Activated CD4-positive, alpha-beta T cell treated with anti-CD3 and anti-CD28 coated beads, Interleukin-2, amount 10 ng/mL, durations not matched to agents 7 days and 5 days (primary cell): ENCODE results near the gene HMOX2. TPM values are rescaled to one million over a fixed set of nuclear protein-coding genes. Genes with fewer than 3 reads are reported as not detected.

Experiments used
- CTCF ChIA-PET: fragments of 350-600 bp; sonication (Branson Sonifier 250); formaldehyde crosslinking; loops from one replicate; lab custom pipeline; 2021; ENCODE audit warnings: antibody characterized with exemption; lab: Charles Lee
- POLR2A ChIA-PET: fragments of 350-600 bp; sonication (Branson Sonifier 250); formaldehyde crosslinking; loops from one replicate; lab custom pipeline; 2021; ENCODE audit warnings: antibody characterized with exemption; lab: Charles Lee
- DNase-seq: peaks from one replicate; pipeline ENCODE4 v3.0.0-alpha.2; 2020
- H3K27ac Mint-ChIP-seq: one replicate; pipeline ENCODE4 v1.8.0; 2021; ENCODE audit warnings: mild to moderate bottlenecking, moderate library complexity, mixed read lengths
- H3K27me3 Mint-ChIP-seq: one replicate; pipeline ENCODE4 v1.8.0; 2021; ENCODE audit warnings: mixed read lengths
- H3K36me3 Mint-ChIP-seq: one replicate; pipeline ENCODE4 v1.8.0; 2021; ENCODE audit warnings: low read depth, mixed read lengths
- H3K4me1 Mint-ChIP-seq: one replicate; pipeline ENCODE4 v1.8.0; 2021; ENCODE audit warnings: mixed read lengths
- H3K4me3 Mint-ChIP-seq: one replicate; pipeline ENCODE4 v1.8.0; 2021; ENCODE audit warnings: mild to moderate bottlenecking, moderate library complexity, mixed read lengths
- H3K9me3 Mint-ChIP-seq: one replicate; pipeline ENCODE4 v1.8.0; 2021; ENCODE audit warnings: mixed read lengths
- total RNA-seq, 2 experiments: library from RNA; stranded (reverse); gene quantifications; one replicate each; pipeline ENCODE4 v1.2.3, GENCODE V29; 2021

HMOX2 gene
- total RNA-seq, 2 experiments from 2014 or later = 86.3 to 107 TPM

- H3K4me1 Mint-ChIP-seq = peaks cover 75% of the 10 kb centered on the region
- H3K9me3 Mint-ChIP-seq = peaks cover 5% of the 10 kb centered on the region
- peaks cover 37% of the 10 kb centered on the region for H3K36me3 Mint-ChIP-seq
- no peaks in the 10 kb centered on the region for H3K27me3 Mint-ChIP-seq
- ChIA-PET CTCF (no interaction called here), POLR2A (no interaction called here)
- H3K4me3 Mint-ChIP-seq = no peak overlapping the region
- DNase-seq = peak; percentile 63
- H3K27ac Mint-ChIP-seq = peak overlapping the region; percentile 86
These were observed 58.1 kb downstream of the HMOX2 start for GRCh38 chr16:4534151-4534790.

GRCh38 chr16:4535627-4536108, 59.5 kb downstream of the HMOX2 start:
- Mint-ChIP-seq H3K4me1 (peaks cover 63% of the 10 kb centered on the region), H3K27me3 (no peaks in the 10 kb centered on the region), H3K36me3 (peaks cover 46% of the 10 kb centered on the region), H3K9me3 (peaks cover 11% of the 10 kb centered on the region), H3K4me3 (peak overlapping the region; percentile 10), H3K27ac (peak overlapping the region; percentile 86)
- POLR2A ChIA-PET = interaction anchor here (0.6 kb wide), 1 partner anchor 46 kb away, joined by 3 read pairs; no protein-coding TSS in a partner anchor
- DNase-seq = peak; percentile 20
- CTCF ChIA-PET = interaction anchor here (1.0 to 1.7 kb wide), 7 partner anchors 8 to 48 kb away, joined by 3 to 10 read pairs (median 5); no protein-coding TSS in a partner anchor

GRCh38 chr16:4536391-4537106, 60.4 kb downstream of the HMOX2 start:
- POLR2A ChIA-PET = interaction anchor here (0.6 kb wide), 1 partner anchor 47 kb away, joined by 3 read pairs; no protein-coding TSS in a partner anchor
- CTCF ChIA-PET = interaction anchor here (0.7 to 1.7 kb wide), 9 partner anchors 8 to 49 kb away, joined by 3 to 10 read pairs (median 5); no protein-coding TSS in a partner anchor
- Mint-ChIP-seq H3K9me3 (peaks cover 11% of the 10 kb centered on the region), H3K27ac (peak overlapping the region; percentile 72), H3K4me1 (peaks cover 61% of the 10 kb centered on the region), H3K36me3 (peaks cover 45% of the 10 kb centered on the region), H3K4me3 (peak overlapping the region; percentile 77), H3K27me3 (peaks cover 1% of the 10 kb centered on the region)
- DNase-seq = no peak

- Mint-ChIP-seq H3K4me1 (peaks cover 55% of the 10 kb centered on the region), H3K4me3 (peak overlapping the region; percentile 77), H3K27me3 (peaks cover 1% of the 10 kb centered on the region), H3K27ac (peak overlapping the region; percentile 72), H3K9me3 (peaks cover 11% of the 10 kb centered on the region), H3K36me3 (peaks cover 37% of the 10 kb centered on the region)
- DNase-seq = no peak
- POLR2A ChIA-PET = no interaction called here
- CTCF ChIA-PET = interaction anchor here (1.3 to 3.1 kb wide), 3 partner anchors 10 to 59 kb away, joined by 3 to 14 read pairs (median 4); no protein-coding TSS in a partner anchor
These were observed 61.5 kb downstream of the HMOX2 start for GRCh38 chr16:4537376-4538343.

GRCh38 chr16:4538350-4539235, 62.4 kb downstream of the HMOX2 start, which contains the start of gene CDIP1:
Gene CDIP1, minus strand, starts transcription at chr16:4538773. Its CDS starts 24,643 bp downstream, at chr16:4514130.
- Mint-ChIP-seq H3K4me3 (peak within 1 kb of the TSS; percentile 77), H3K4me1 (peaks cover 47% of the 10 kb centered on the region), H3K9me3 (peaks cover 11% of the 10 kb centered on the region), H3K27ac (peak within 1 kb of the TSS; percentile 90), H3K36me3 (peaks cover 27% of the 10 kb centered on the region), H3K27me3 (peaks cover 1% of the 10 kb centered on the region)
- POLR2A ChIA-PET = interaction anchor here (0.6 to 1.2 kb wide), 3 partner anchors 9 to 38 kb away, joined by 3 to 4 read pairs (median 3); no protein-coding TSS in a partner anchor
- DNase-seq = peak; percentile 94
- CTCF ChIA-PET = interaction anchor here (0.5 to 3.1 kb wide), 4 partner anchors 10 to 264 kb away, joined by 3 to 14 read pairs (median 5); no protein-coding TSS in a partner anchor

GRCh38 chr16:4539716-4540284, 63.6 kb downstream of the HMOX2 start:
- Mint-ChIP-seq H3K4me1 (peaks cover 36% of the 10 kb centered on the region), H3K36me3 (peaks cover 24% of the 10 kb centered on the region), H3K27ac (peak overlapping the region; percentile 68), H3K9me3 (peaks cover 11% of the 10 kb centered on the region), H3K4me3 (no peak overlapping the region), H3K27me3 (peaks cover 1% of the 10 kb centered on the region)
- no peak for DNase-seq
- POLR2A ChIA-PET = interaction anchor here (1.2 kb wide), 1 partner anchor 10 kb away, joined by 4 read pairs; no protein-coding TSS in a partner anchor
- CTCF ChIA-PET = interaction anchor here (0.7 to 3.1 kb wide), 2 partner anchors 9 to 148 kb away, joined by 5 to 14 read pairs; no protein-coding TSS in a partner anchor

GRCh38 chr16:4544473-4544872, 68.3 kb downstream of the HMOX2 start:
- H3K4me1 Mint-ChIP-seq = peaks cover 10% of the 10 kb centered on the region
- DNase-seq = no peak
- peaks cover 12% of the 10 kb centered on the region for H3K36me3 Mint-ChIP-seq
- peaks cover 5% of the 10 kb centered on the region for H3K27me3 Mint-ChIP-seq
- CTCF ChIA-PET = interaction anchor here (1.8 kb wide), 1 partner anchor 8 kb away, joined by 4 read pairs; no protein-coding TSS in a partner anchor
- POLR2A ChIA-PET = no interaction called here
- H3K9me3 Mint-ChIP-seq = peaks cover 6% of the 10 kb centered on the region
- H3K4me3 Mint-ChIP-seq = no peak overlapping the region
- H3K27ac Mint-ChIP-seq = no peak overlapping the region

- POLR2A ChIA-PET = interaction anchor here (1.2 kb wide), 1 partner anchor 9 kb away, joined by 3 read pairs; the partner anchor contains the start of gene CDIP1
- Mint-ChIP-seq H3K4me3 (no peak overlapping the region), H3K36me3 (no peaks in the 10 kb centered on the region), H3K4me1 (peaks cover 10% of the 10 kb centered on the region), H3K27ac (no peak overlapping the region), H3K27me3 (peaks cover 6% of the 10 kb centered on the region), H3K9me3 (no peaks in the 10 kb centered on the region)
- CTCF ChIA-PET = interaction anchor here (0.7 to 1.8 kb wide), 13 partner anchors 9 to 231 kb away, joined by 3 to 19 read pairs (median 4); partner anchors contain the start of genes CDIP1 and HMOX2
- DNase-seq = no peak
These were observed 71.9 kb downstream of the HMOX2 start for GRCh38 chr16:4548124-4548523.

- POLR2A ChIA-PET = no interaction called here
- no peak for DNase-seq
- H3K27me3 Mint-ChIP-seq = peaks cover 4% of the 10 kb centered on the region
- H3K4me3 Mint-ChIP-seq = no peak overlapping the region
- peaks cover 10% of the 10 kb centered on the region for H3K4me1 Mint-ChIP-seq
- no peaks in the 10 kb centered on the region for H3K36me3 Mint-ChIP-seq
- no peaks in the 10 kb centered on the region for H3K9me3 Mint-ChIP-seq
- CTCF ChIA-PET = interaction anchor here (0.6 to 1.5 kb wide), 5 partner anchors 10 to 338 kb away, joined by 3 to 9 read pairs (median 3); no protein-coding TSS in a partner anchor
- H3K27ac Mint-ChIP-seq = no peak overlapping the region
These were observed 74.4 kb downstream of the HMOX2 start for GRCh38 chr16:4550591-4550990.

- ChIA-PET POLR2A (no interaction called here), CTCF (interaction anchor here (0.6 to 2.1 kb wide), 6 partner anchors 38 to 137 kb away, joined by 3 to 6 read pairs (median 4); partner anchors contain the start of gene HMOX2)
- Mint-ChIP-seq H3K27ac (no peak overlapping the region), H3K4me1 (peaks cover 8% of the 10 kb centered on the region), H3K36me3 (no peaks in the 10 kb centered on the region), H3K27me3 (peaks cover 3% of the 10 kb centered on the region), H3K4me3 (no peak overlapping the region), H3K9me3 (no peaks in the 10 kb centered on the region)
- no peak for DNase-seq
These were observed 76.3 kb downstream of the HMOX2 start for GRCh38 chr16:4552541-4552940.
